ENCODE measurements around the gene TRMU.

DNA sequence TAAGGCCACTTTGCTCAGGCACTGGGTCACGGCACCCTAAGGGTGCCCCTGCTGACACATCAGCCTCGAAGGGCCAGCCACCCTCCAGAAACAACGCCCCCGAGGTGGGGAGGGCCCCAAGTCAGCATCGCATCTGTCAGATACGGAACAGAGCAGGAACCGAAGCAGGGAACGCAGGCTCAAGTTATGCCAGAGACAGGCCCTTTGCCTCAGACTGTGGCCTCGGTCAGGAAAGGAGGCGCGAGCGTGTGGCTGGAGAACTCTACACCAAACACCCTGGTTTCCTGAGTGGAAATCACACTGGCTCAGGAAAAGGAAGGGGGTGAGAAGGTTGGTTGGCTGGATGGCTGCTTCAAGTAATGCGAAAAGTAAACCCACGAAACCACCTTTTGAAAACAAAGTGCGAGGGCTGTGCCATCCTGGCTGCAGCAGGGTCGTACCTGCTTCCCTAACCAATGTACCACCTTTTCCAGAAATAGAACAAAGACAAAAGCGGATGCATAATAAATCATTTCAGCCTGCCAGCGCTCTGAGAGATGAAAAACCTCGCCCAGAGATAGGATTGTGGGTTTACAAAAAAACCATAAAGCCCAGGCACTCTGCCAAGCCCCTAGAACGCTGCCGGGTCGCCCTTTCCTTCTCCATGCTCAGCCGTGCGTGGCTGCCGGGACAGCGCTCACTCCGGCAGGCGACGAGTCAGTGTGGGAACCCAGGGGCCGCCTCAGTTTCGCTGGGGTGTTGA, 38.6 kb downstream of the TRMU start:
- TF ChIP-seq SUZ12 (IDR thresholded peaks at IDR 0.05; ENCODE audit: extremely low read depth, insufficient read depth, insufficient read length) (no peak), ZNF274 (IDR thresholded peaks at IDR 0.05; ENCODE audit: low read depth, low read length) (no peak)
